ENCODE data around the gene ANKRD22. TPM values are rescaled to one million over a fixed set of nuclear protein-coding genes. Genes with fewer than 3 reads are reported as not detected.

Gene ANKRD22
- polyA plus RNA-seq, 1 donor (not counting 4 experiments of a cell fraction or from before 2014, with no cell fraction given): 4.4 TPM

- Histone ChIP-seq H3K79me2 (ENCODE audit: control insufficient read depth, insufficient read depth, low read length) (no peaks in the 10 kb centered on the region), H4K20me1 (ENCODE audit: control insufficient read depth, extremely low read depth, insufficient read depth, low read length) (no peaks in the 10 kb centered on the region), H3K27ac (ENCODE audit: control insufficient read depth, insufficient read depth, low read length) (no peak overlapping the region), H3K36me3 (ENCODE audit: control insufficient read depth in 2 of 2, extremely low read depth in 1 of 2, insufficient read depth in 2 of 2, low read length in 2 of 2) (no peaks in the 10 kb centered on the region), H3K4me2 (ENCODE audit: control insufficient read depth, extremely low read depth, insufficient read depth, low read depth, low read length) (no peak overlapping the region), H3K9me1 (ENCODE audit: control insufficient read depth, extremely low read depth, insufficient read depth, low read length) (no peaks in the 10 kb centered on the region), H3K27me3 (ENCODE audit: control insufficient read depth, extremely low read depth, insufficient read depth, low read length) (no peaks in the 10 kb centered on the region), H3K9ac (ENCODE audit: control insufficient read depth, extremely low read depth, insufficient read depth, low read length) (no peak overlapping the region), H3K4me1 (ENCODE audit: control insufficient read depth, extremely low read depth, insufficient read depth, low read length) (peaks cover 44% of the 10 kb centered on the region), H3K9me3 (ENCODE audit: control insufficient read depth, low read depth, low read length) (no peaks in the 10 kb centered on the region), H3K4me3 (ENCODE audit: control insufficient read depth in 2 of 3, extremely low read depth in 1 of 3, insufficient read depth in 2 of 3, low read depth in 1 of 3, low read length in 3 of 3) (no peak overlapping the region), H2AFZ (ENCODE audit: control insufficient read depth, low read length) (no peak overlapping the region)
- DNase-seq (ENCODE audit: low read depth, low spot score) (no peak), FAIRE-seq (peak; percentile 48)
- TF ChIP-seq CTCF (optimal IDR thresholded peaks at IDR 0.05 in 1 of 3, IDR thresholded peaks at IDR 0.05 in 1 of 3, conservative IDR thresholded peaks at IDR 0.05 in 1 of 3; ENCODE audit: extremely low read depth in 1 of 3, insufficient read depth in 2 of 3, low read length in 3 of 3): no peak
- no peak for TF ChIP-seq EZH2 (IDR thresholded peaks at IDR 0.05; ENCODE audit: low read length)
- dilution Hi-C loops (cut with MboI; ENCODE audit: extremely low pct_ligation_motif_present, low sequenced_read_pairs): no loop called here
Measured at GRCh38 chr10:88853155-88853881, 1.7 kb upstream of the ANKRD22 start.

GRCh38 chr10:88852327-88852726 lies 683 bp upstream of the ANKRD22 start:
- no peak overlapping the region for H3K4me3 ChIP-seq (ENCODE audit: control insufficient read depth in 2 of 3, extremely low read depth in 1 of 3, insufficient read depth in 2 of 3, low read depth in 1 of 3, low read length in 3 of 3)
- H3K9ac ChIP-seq (ENCODE audit: control insufficient read depth, extremely low read depth, insufficient read depth, low read length): no peak overlapping the region
- FAIRE-seq (no peak), DNase-seq (ENCODE audit: low read depth, low spot score) (no peak)
- no peaks in the 10 kb centered on the region for H3K9me1 ChIP-seq (ENCODE audit: control insufficient read depth, extremely low read depth, insufficient read depth, low read length)
- peaks cover 43% of the 10 kb centered on the region for H3K4me1 ChIP-seq (ENCODE audit: control insufficient read depth, extremely low read depth, insufficient read depth, low read length)
- peak overlapping the region; percentile 62 for H3K27ac ChIP-seq (ENCODE audit: control insufficient read depth, insufficient read depth, low read length)
- H2AFZ ChIP-seq (ENCODE audit: control insufficient read depth, low read length): peak overlapping the region; percentile 34
- H3K79me2 ChIP-seq (ENCODE audit: control insufficient read depth, insufficient read depth, low read length): no peaks in the 10 kb centered on the region
- no peaks in the 10 kb centered on the region for H3K9me3 ChIP-seq (ENCODE audit: control insufficient read depth, low read depth, low read length)
- H4K20me1 ChIP-seq (ENCODE audit: control insufficient read depth, extremely low read depth, insufficient read depth, low read length): no peaks in the 10 kb centered on the region
- TF ChIP-seq EZH2 (IDR thresholded peaks at IDR 0.05; ENCODE audit: low read length): no peak
- TF ChIP-seq CTCF (optimal IDR thresholded peaks at IDR 0.05 in 1 of 3, IDR thresholded peaks at IDR 0.05 in 1 of 3, conservative IDR thresholded peaks at IDR 0.05 in 1 of 3; ENCODE audit: extremely low read depth in 1 of 3, insufficient read depth in 2 of 3, low read length in 3 of 3): no peak
- H3K27me3 ChIP-seq (ENCODE audit: control insufficient read depth, extremely low read depth, insufficient read depth, low read length): no peaks in the 10 kb centered on the region
- dilution Hi-C loops (cut with MboI; ENCODE audit: extremely low pct_ligation_motif_present, low sequenced_read_pairs): no loop called here
- no peaks in the 10 kb centered on the region for H3K36me3 ChIP-seq (ENCODE audit: control insufficient read depth in 2 of 2, extremely low read depth in 1 of 2, insufficient read depth in 2 of 2, low read length in 2 of 2)
- peak overlapping the region; percentile 57 for H3K4me2 ChIP-seq (ENCODE audit: control insufficient read depth, extremely low read depth, insufficient read depth, low read depth, low read length)

All from keratinocyte (primary cell).